ENCODE data around the gene NXPH4. TPM values are rescaled to one million over a fixed set of nuclear protein-coding genes. Genes with fewer than 3 reads are reported as not detected.

Gene NXPH4
- polyA plus RNA-seq, 1 donor from 2014 or later: 0.53 TPM

DNA sequence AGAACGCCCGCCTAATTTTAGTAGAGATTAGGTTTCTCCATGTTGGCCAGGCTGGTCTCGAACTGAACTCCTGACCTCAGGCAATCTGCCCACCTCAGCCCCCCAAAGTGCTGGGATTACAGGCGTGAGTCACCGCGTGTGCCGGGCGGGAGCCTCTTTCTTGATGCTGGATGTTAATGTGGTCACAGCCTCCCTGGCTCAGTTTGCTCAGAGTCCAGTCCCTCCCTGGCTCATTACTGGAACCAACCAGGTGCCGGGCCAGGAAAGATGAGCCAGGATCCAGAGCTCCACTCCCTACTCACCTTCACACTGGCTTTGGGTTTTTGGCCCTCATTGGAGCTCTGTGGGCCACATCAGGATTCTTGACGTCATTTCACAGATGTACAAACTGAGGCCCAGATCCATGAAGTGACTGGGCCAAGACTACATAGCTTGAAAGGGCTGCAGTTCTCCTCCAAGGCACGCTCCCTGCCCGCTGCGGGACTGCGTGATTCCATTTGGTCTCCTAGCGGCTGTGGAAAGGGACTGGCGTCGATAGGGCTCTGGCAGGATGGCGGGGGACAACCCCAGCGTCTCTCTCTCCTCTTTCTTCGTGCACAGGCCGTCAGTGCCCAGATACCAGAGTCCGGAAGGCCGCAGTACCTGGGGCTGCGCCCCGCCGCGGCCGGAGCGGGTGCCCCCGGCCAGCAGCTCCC, 7.8 kb downstream of the NXPH4 start:
- Histone ChIP-seq H3K9me2 (ENCODE audit: insufficient read depth, low read length) (no peaks in the 10 kb centered on the region), H2AFZ (ENCODE audit: low read depth, low read length) (no peak overlapping the region), H3F3A (ENCODE audit: insufficient read depth, low read length, poor library complexity, severe bottlenecking) (no peaks in the 10 kb centered on the region), H3K27ac (ENCODE audit: low read length) (no peak overlapping the region), H3K9me3 (ENCODE audit: low read length) (no peaks in the 10 kb centered on the region), H3K4me2 (ENCODE audit: low read length) (no peak overlapping the region), H3K79me2 (replicated peaks; ENCODE audit: insufficient read depth, low read length) (no peaks in the 10 kb centered on the region), H3K36me3 (ENCODE audit: insufficient read depth, low read length) (no peaks in the 10 kb centered on the region), H3K9ac (ENCODE audit: low read length) (no peak overlapping the region), H3K4me3 (ENCODE audit: low read length) (no peak overlapping the region), H3K27me3 (ENCODE audit: insufficient read depth, low read depth, low read length) (peaks cover 85% of the 10 kb centered on the region), H4K20me1 (ENCODE audit: insufficient read depth) (no peaks in the 10 kb centered on the region)
- no peak for TF ChIP-seq TAF1 (IDR thresholded peaks at IDR 0.05; ENCODE audit: low read depth)

DNA sequence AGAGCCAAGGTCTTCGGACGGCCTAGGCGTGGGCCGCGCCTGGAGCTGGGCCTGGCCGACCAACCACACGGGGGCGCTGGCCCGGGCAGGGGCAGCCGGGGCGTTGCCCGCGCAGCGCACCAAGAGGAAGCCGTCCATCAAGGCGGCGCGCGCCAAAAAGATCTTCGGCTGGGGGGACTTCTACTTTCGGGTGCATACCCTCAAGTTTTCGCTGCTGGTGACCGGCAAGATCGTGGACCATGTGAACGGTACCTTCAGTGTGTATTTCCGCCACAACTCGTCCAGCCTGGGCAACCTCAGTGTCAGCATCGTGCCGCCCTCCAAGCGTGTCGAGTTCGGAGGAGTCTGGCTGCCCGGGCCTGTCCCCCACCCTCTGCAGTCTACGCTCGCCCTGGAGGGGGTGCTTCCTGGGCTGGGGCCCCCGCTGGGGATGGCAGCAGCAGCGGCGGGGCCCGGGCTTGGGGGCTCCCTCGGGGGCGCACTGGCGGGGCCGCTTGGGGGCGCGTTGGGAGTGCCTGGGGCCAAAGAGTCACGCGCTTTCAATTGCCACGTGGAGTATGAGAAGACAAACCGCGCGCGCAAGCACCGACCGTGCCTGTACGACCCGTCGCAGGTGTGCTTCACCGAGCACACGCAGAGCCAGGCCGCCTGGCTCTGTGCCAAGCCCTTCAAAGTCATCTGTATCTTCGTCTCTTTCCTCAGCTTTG, 8.5 kb downstream of the NXPH4 start:
- no peak for TF ChIP-seq MXI1 (conservative IDR thresholded peaks at IDR 0.05; ENCODE audit: poor library complexity, severe bottlenecking)
- TF ChIP-seq, protein P1, sequence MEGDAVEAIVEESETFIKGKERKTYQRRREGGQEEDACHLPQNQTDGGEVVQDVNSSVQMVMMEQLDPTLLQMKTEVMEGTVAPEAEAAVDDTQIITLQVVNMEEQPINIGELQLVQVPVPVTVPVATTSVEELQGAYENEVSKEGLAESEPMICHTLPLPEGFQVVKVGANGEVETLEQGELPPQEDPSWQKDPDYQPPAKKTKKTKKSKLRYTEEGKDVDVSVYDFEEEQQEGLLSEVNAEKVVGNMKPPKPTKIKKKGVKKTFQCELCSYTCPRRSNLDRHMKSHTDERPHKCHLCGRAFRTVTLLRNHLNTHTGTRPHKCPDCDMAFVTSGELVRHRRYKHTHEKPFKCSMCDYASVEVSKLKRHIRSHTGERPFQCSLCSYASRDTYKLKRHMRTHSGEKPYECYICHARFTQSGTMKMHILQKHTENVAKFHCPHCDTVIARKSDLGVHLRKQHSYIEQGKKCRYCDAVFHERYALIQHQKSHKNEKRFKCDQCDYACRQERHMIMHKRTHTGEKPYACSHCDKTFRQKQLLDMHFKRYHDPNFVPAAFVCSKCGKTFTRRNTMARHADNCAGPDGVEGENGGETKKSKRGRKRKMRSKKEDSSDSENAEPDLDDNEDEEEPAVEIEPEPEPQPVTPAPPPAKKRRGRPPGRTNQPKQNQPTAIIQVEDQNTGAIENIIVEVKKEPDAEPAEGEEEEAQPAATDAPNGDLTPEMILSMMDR (IDR thresholded peaks at IDR 0.05; ENCODE audit: poor library complexity, severe bottlenecking): peak; percentile 30
- TF ChIP-seq POLR2AphosphoS5 (IDR thresholded peaks at IDR 0.05): no peak
- no peak for TF ChIP-seq EZH2 (IDR thresholded peaks at IDR 0.05; ENCODE audit: borderline replicate concordance, insufficient read depth, low read length, poor library complexity, severe bottlenecking)
- H3K9ac ChIP-seq (ENCODE audit: low read length): no peak overlapping the region
- H3K27ac ChIP-seq (ENCODE audit: low read length): no peak overlapping the region
- no peak overlapping the region for H3K4me2 ChIP-seq (ENCODE audit: low read length)
- H2AFZ ChIP-seq (ENCODE audit: low read depth, low read length): no peak overlapping the region
- no peaks in the 10 kb centered on the region for H4K20me1 ChIP-seq (ENCODE audit: insufficient read depth)
- no peaks in the 10 kb centered on the region for H3F3A ChIP-seq (ENCODE audit: insufficient read depth, low read length, poor library complexity, severe bottlenecking)
- H3K36me3 ChIP-seq (ENCODE audit: insufficient read depth, low read length): no peaks in the 10 kb centered on the region
- H3K4me3 ChIP-seq (ENCODE audit: low read length): no peak overlapping the region
- H3K79me2 ChIP-seq (replicated peaks; ENCODE audit: insufficient read depth, low read length): no peaks in the 10 kb centered on the region
- H3K9me2 ChIP-seq (ENCODE audit: insufficient read depth, low read length): no peaks in the 10 kb centered on the region
- no peaks in the 10 kb centered on the region for H3K9me3 ChIP-seq (ENCODE audit: low read length)
- H3K27me3 ChIP-seq (ENCODE audit: insufficient read depth, low read depth, low read length): peaks cover 78% of the 10 kb centered on the region

DNA sequence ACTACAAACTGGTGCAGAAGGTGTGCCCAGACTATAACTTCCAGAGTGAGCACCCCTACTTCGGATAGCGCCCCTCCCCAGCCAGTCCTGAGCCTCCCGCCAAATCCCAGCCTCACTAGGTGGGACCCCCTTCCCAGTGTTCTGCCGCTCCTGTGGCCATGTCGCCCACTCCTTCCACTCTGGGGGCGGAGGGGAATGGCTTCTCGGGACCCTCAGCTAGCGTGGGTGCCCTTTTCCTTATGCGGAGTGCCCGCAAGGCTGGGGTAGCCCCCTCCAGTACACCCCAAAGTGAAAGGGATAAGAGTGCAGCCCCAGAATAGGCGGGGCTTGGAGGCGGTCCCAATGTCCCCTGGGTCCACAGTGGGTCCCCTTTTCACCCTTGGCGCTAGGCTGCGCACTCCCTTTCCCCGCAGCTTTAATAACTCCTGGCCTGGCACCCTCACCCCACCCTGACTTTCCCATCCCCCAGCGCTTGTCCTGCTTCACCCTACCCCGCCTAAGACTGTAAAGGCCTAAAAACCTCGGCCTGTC, 9.2 kb downstream of the NXPH4 start:
- Histone ChIP-seq H3K79me2 (replicated peaks; ENCODE audit: insufficient read depth, low read length) (no peaks in the 10 kb centered on the region), H3K9me3 (ENCODE audit: low read length) (no peaks in the 10 kb centered on the region), H2AFZ (ENCODE audit: low read depth, low read length) (no peak overlapping the region), H3K36me3 (ENCODE audit: insufficient read depth, low read length) (no peaks in the 10 kb centered on the region), H3K4me2 (ENCODE audit: low read length) (no peak overlapping the region), H3K27ac (ENCODE audit: low read length) (no peak overlapping the region), H4K20me1 (ENCODE audit: insufficient read depth) (no peaks in the 10 kb centered on the region), H3K4me3 (ENCODE audit: low read length) (no peak overlapping the region), H3K9ac (ENCODE audit: low read length) (no peak overlapping the region), H3K9me2 (ENCODE audit: insufficient read depth, low read length) (no peaks in the 10 kb centered on the region), H3K27me3 (ENCODE audit: insufficient read depth, low read depth, low read length) (peaks cover 72% of the 10 kb centered on the region), H3F3A (ENCODE audit: insufficient read depth, low read length, poor library complexity, severe bottlenecking) (no peaks in the 10 kb centered on the region)
- TF ChIP-seq, protein P1 (IDR thresholded peaks at IDR 0.05; ENCODE audit: poor library complexity, severe bottlenecking): no peak
- TF ChIP-seq RAD21 (conservative IDR thresholded peaks at IDR 0.05): no peak
- TF ChIP-seq EZH2 (IDR thresholded peaks at IDR 0.05; ENCODE audit: borderline replicate concordance, insufficient read depth, low read length, poor library complexity, severe bottlenecking): no peak
- no peak for TF ChIP-seq EP300 (conservative IDR thresholded peaks at IDR 0.05; ENCODE audit: poor library complexity, severe bottlenecking)
- TF ChIP-seq MXI1 (conservative IDR thresholded peaks at IDR 0.05; ENCODE audit: poor library complexity, severe bottlenecking): no peak
- TF ChIP-seq SMC3 (conservative IDR thresholded peaks at IDR 0.05; ENCODE audit: poor library complexity): no peak
- no peak for TF ChIP-seq POLR2AphosphoS5 (IDR thresholded peaks at IDR 0.05)
- TF ChIP-seq, protein P2, sequence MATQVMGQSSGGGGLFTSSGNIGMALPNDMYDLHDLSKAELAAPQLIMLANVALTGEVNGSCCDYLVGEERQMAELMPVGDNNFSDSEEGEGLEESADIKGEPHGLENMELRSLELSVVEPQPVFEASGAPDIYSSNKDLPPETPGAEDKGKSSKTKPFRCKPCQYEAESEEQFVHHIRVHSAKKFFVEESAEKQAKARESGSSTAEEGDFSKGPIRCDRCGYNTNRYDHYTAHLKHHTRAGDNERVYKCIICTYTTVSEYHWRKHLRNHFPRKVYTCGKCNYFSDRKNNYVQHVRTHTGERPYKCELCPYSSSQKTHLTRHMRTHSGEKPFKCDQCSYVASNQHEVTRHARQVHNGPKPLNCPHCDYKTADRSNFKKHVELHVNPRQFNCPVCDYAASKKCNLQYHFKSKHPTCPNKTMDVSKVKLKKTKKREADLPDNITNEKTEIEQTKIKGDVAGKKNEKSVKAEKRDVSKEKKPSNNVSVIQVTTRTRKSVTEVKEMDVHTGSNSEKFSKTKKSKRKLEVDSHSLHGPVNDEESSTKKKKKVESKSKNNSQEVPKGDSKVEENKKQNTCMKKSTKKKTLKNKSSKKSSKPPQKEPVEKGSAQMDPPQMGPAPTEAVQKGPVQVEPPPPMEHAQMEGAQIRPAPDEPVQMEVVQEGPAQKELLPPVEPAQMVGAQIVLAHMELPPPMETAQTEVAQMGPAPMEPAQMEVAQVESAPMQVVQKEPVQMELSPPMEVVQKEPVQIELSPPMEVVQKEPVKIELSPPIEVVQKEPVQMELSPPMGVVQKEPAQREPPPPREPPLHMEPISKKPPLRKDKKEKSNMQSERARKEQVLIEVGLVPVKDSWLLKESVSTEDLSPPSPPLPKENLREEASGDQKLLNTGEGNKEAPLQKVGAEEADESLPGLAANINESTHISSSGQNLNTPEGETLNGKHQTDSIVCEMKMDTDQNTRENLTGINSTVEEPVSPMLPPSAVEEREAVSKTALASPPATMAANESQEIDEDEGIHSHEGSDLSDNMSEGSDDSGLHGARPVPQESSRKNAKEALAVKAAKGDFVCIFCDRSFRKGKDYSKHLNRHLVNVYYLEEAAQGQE (IDR thresholded peaks at IDR 0.05; ENCODE audit: borderline replicate concordance): no peak

Measured in neural cell (in vitro differentiated cells).